Neural progenitor cell (in vitro differentiated cells): Measurements from ENCODE around the gene TCOF1. TPM values are rescaled to one million over a fixed set of nuclear protein-coding genes. Genes with fewer than 3 reads are reported as not detected.

ENCODE experiments used
- DNase-seq: peaks from one replicate; pipeline ENCODE4 v3.0.0-alpha.2; 2016; ENCODE audit warnings: low spot score
- H2AFZ ChIP-seq: fragments of 200-600 bp; sonication (generic); replicated peaks from 2 replicates; pipeline ENCODE4 v1.6.1; 2016; ENCODE audit warnings: antibody characterized with exemption
- H3F3A ChIP-seq: fragments of 200-600 bp; sonication (generic); 2 replicates; pipeline ENCODE4 v1.6.1; 2016; ENCODE audit warnings: antibody characterized with exemption, low read depth
- H3K27ac ChIP-seq: fragments of 200-600 bp; sonication (generic); 2 replicates; pipeline ENCODE4 v1.5.1; 2016; ENCODE audit warnings: mild to moderate bottlenecking
- H3K27me3 ChIP-seq: fragments of 200-600 bp; sonication (generic); 2 replicates; pipeline ENCODE4 v1.6.1; 2016; ENCODE audit warnings: mild to moderate bottlenecking, moderate library complexity
- H3K36me3 ChIP-seq: fragments of 200-600 bp; sonication (generic); 2 replicates; pipeline ENCODE4 v1.5.1; 2016
- H3K4me1 ChIP-seq: fragments of 200-600 bp; sonication (generic); 2 replicates; pipeline ENCODE4 v1.6.1; 2016; ENCODE audit warnings: mixed run types
- H3K4me2 ChIP-seq: fragments of 200-600 bp; sonication (generic); 2 replicates; pipeline ENCODE4 v1.6.1; 2016
- H3K4me3 ChIP-seq: fragments of 200-600 bp; sonication (generic); 2 replicates; pipeline ENCODE4 v1.5.1; 2016
- H3K79me2 ChIP-seq: fragments of 200-600 bp; sonication (generic); 2 replicates; pipeline ENCODE4 v1.6.1; 2016; ENCODE audit warnings: low read depth
- H3K9ac ChIP-seq: fragments of 200-600 bp; sonication (generic); 2 replicates; pipeline ENCODE4 v1.6.1; 2016
- H3K9me3 ChIP-seq: fragments of 200-600 bp; sonication (generic); 2 replicates; pipeline ENCODE4 v1.5.1; 2016; ENCODE audit warnings: low read depth
- H4K20me1 ChIP-seq: fragments of 200-600 bp; sonication (generic); 2 replicates; pipeline ENCODE4 v1.6.1; 2016; ENCODE audit warnings: low read depth
- H3K27ac Mint-ChIP-seq: 3 replicates; pipeline ENCODE4 v1.8.0; 2021; ENCODE audit warnings: mixed read lengths
- H3K27me3 Mint-ChIP-seq: 2 replicates; pipeline ENCODE4 v1.8.0; 2022; ENCODE audit warnings: low read depth, mild to moderate bottlenecking, inconsistent platforms, moderate library complexity, mixed read lengths; ENCODE audit not compliant: insufficient read depth
- H3K36me3 Mint-ChIP-seq: 3 replicates; pipeline ENCODE4 v1.8.0; 2021; ENCODE audit warnings: mixed read lengths
- H3K4me1 Mint-ChIP-seq: 3 replicates; pipeline ENCODE4 v1.8.0; 2021; ENCODE audit warnings: mixed read lengths
- H3K4me3 Mint-ChIP-seq: 3 replicates; pipeline ENCODE4 v1.8.0; 2021; ENCODE audit warnings: mild to moderate bottlenecking, moderate library complexity, mixed read lengths
- H3K9me3 Mint-ChIP-seq: 3 replicates; pipeline ENCODE4 v1.8.0; 2020; ENCODE audit warnings: mixed read lengths
- CTCF ChIP-seq: fragments of 200-600 bp; sonication (generic); IDR thresholded peaks from 2 replicates; pipeline ENCODE4 v1.5.1; 2017; ENCODE audit warnings: antibody characterized with exemption, mild to moderate bottlenecking
- EZH2 ChIP-seq: fragments of 200-600 bp; sonication (generic); IDR thresholded peaks from 2 replicates; pipeline ENCODE4 v1.6.1; 2017; ENCODE audit warnings: antibody characterized with exemption, mild to moderate bottlenecking, moderate library complexity
- EZH2phosphoT487 ChIP-seq: fragments of 200-600 bp; sonication (generic); IDR thresholded peaks from 2 replicates; pipeline ENCODE4 v1.6.1; 2017; ENCODE audit warnings: antibody characterized with exemption
- total RNA-seq: library from RNA; depleted of rRNA; stranded (reverse); fragments of >200 nt; gene quantifications from 2 replicates; pipeline ENCODE4 v1.2.3, GENCODE V29; 2015; ENCODE audit warnings: low replicate concordance

Gene TCOF1
- total RNA-seq, result 37.9 and 79.8 TPM in 2 replicates

- H3K79me2 ChIP-seq, result peaks cover 39% of the 10 kb centered on the region
- no peaks in the 10 kb centered on the region for H3F3A ChIP-seq
- Mint-ChIP-seq H3K27me3 (peaks cover 6% of the 10 kb centered on the region), H3K36me3 (peaks cover 18% of the 10 kb centered on the region), H3K9me3 (no peaks in the 10 kb centered on the region), H3K4me1 (peaks cover 21% of the 10 kb centered on the region), H3K27ac (no peak within 1 kb of the TSS), H3K4me3 (peak within 1 kb of the TSS; percentile 90)
- no peaks in the 10 kb centered on the region for H3K36me3 ChIP-seq
- no peak for TF ChIP-seq EZH2phosphoT487
- no peak for TF ChIP-seq EZH2
- no peak for TF ChIP-seq CTCF
- H3K4me3 ChIP-seq, result peak within 1 kb of the TSS; percentile 74
- H3K9ac ChIP-seq, result peak within 1 kb of the TSS; percentile 54
- H3K4me1 ChIP-seq, result peaks cover 11% of the 10 kb centered on the region
- H3K27ac ChIP-seq, result no peak within 1 kb of the TSS
- peak; percentile 99 for DNase-seq
- H3K9me3 ChIP-seq, result no peaks in the 10 kb centered on the region
- peak within 1 kb of the TSS; percentile 98 for H2AFZ ChIP-seq
- peak within 1 kb of the TSS; percentile 87 for H3K4me2 ChIP-seq
- H4K20me1 ChIP-seq, result peaks cover 28% of the 10 kb centered on the region
- peaks cover 4% of the 10 kb centered on the region for H3K27me3 ChIP-seq
Measured at GRCh38 chr5:150357326-150358260, at the start of gene TCOF1. Gene TCOF1 (plus strand): TSS chr5:150357697. CDS start chr5:150357747, 50 bp downstream.

GRCh38 chr5:150309101-150309885 is 48.2 kb upstream of the TCOF1 start:
- no peaks in the 10 kb centered on the region for H3K27me3 ChIP-seq
- no peaks in the 10 kb centered on the region for H3K36me3 ChIP-seq
- H3K4me1 Mint-ChIP-seq, result peaks cover 76% of the 10 kb centered on the region
- H3F3A ChIP-seq, result peaks cover 19% of the 10 kb centered on the region
- H3K36me3 Mint-ChIP-seq, result no peaks in the 10 kb centered on the region
- peak overlapping the region; percentile 77 for H3K27ac Mint-ChIP-seq
- H3K27me3 Mint-ChIP-seq, result peaks cover 11% of the 10 kb centered on the region
- H3K4me1 ChIP-seq, result peaks cover 15% of the 10 kb centered on the region
- peak; percentile 71 for DNase-seq
- H3K9me3 Mint-ChIP-seq, result no peaks in the 10 kb centered on the region
- H3K9ac ChIP-seq, result no peak overlapping the region
- TF ChIP-seq EZH2phosphoT487 (no peak), EZH2 (no peak), CTCF (no peak)
- no peak overlapping the region for H3K4me3 ChIP-seq
- no peak overlapping the region for H3K4me3 Mint-ChIP-seq
- no peaks in the 10 kb centered on the region for H4K20me1 ChIP-seq
- H2AFZ ChIP-seq, result no peak overlapping the region
- no peaks in the 10 kb centered on the region for H3K79me2 ChIP-seq
- no peak overlapping the region for H3K27ac ChIP-seq
- no peak overlapping the region for H3K4me2 ChIP-seq
- no peaks in the 10 kb centered on the region for H3K9me3 ChIP-seq

GRCh38 chr5:150309886-150310239 is 47.6 kb upstream of the TCOF1 start:
- H3K27ac Mint-ChIP-seq, result peak overlapping the region; percentile 77

More at GRCh38 chr5:150309886-150310239, 47.6 kb upstream of the TCOF1 start:
- Histone ChIP-seq H3F3A (peaks cover 19% of the 10 kb centered on the region), H3K4me1 (peaks cover 12% of the 10 kb centered on the region), H4K20me1 (no peaks in the 10 kb centered on the region), H3K9me3 (no peaks in the 10 kb centered on the region), H3K4me3 (no peak overlapping the region), H2AFZ (no peak overlapping the region), H3K4me2 (no peak overlapping the region), H3K27ac (no peak overlapping the region), H3K79me2 (no peaks in the 10 kb centered on the region), H3K9ac (no peak overlapping the region), H3K27me3 (no peaks in the 10 kb centered on the region), H3K36me3 (no peaks in the 10 kb centered on the region)
- TF ChIP-seq EZH2 (no peak), EZH2phosphoT487 (no peak), CTCF (no peak)
- Mint-ChIP-seq H3K36me3 (no peaks in the 10 kb centered on the region), H3K4me3 (peak overlapping the region; percentile 11), H3K9me3 (no peaks in the 10 kb centered on the region), H3K27me3 (peaks cover 11% of the 10 kb centered on the region), H3K4me1 (peaks cover 74% of the 10 kb centered on the region)
- no peak for DNase-seq
